Colonic mucosa (tissue), 4 donors: ENCODE measurements around the gene TRAF3IP3. TPM values are rescaled to one million over a fixed set of nuclear protein-coding genes. Genes with fewer than 3 reads are reported as not detected.

Source experiments
- DNase-seq: peaks from one replicate; pipeline ENCODE4 v3.0.0-alpha.2; 2020
- H3K27ac ChIP-seq: fragments of 200-600 bp; one replicate; pipeline ENCODE4 v1.8.0; 2021
- H3K27me3 ChIP-seq: fragments of 200-600 bp; one replicate; pipeline ENCODE4 v1.8.0; 2021
- H3K36me3 ChIP-seq: fragments of 200-600 bp; one replicate; pipeline ENCODE4 v1.8.0; 2021
- H3K4me1 ChIP-seq: fragments of 200-600 bp; one replicate; pipeline ENCODE4 v1.8.0; 2021; ENCODE audit warnings: mild to moderate bottlenecking
- H3K4me3 ChIP-seq: fragments of 200-600 bp; one replicate; pipeline ENCODE4 v1.8.0; 2021
- H3K9ac ChIP-seq, 2 donors: one replicate each; pipeline ENCODE4 v1.7.0; 2013; ENCODE audit warnings: control low read depth in 2 of 2, low read depth in 2 of 2, low read length in 2 of 2
- H3K9me3 ChIP-seq: fragments of 200-600 bp; one replicate; pipeline ENCODE4 v1.8.0; 2021
- intact Hi-C: fragments of 100-400 bp; cut with DNase I; formaldehyde crosslinking; loops from one replicate; pipeline ENCODE4 v1.14.1; 2022
- total RNA-seq, 2 donors: library from RNA; stranded (reverse); fragmentation: NEBNext Ultra II Directional in 1 of 2; extraction: Animal tissue kit (Norgen Biotek cat#: 25700) in 1 of 2; gene quantifications; one replicate each; pipeline ENCODE4 v1.2.1, GENCODE V29; 2021
- TF ChIP-seq, protein P1 (sequence below): fragments of 200-600 bp; IDR thresholded peaks from one replicate; pipeline ENCODE4 v1.8.0; 2022; ENCODE audit warnings: antibody characterized with exemption, mild to moderate bottlenecking
- donor health status: healthy.
- donor health status: DM: no; HTN: no; CAD: no.
- donor health status: DM: no; HTN: no; CAD: no.

Gene TRAF3IP3
- total RNA-seq, 2 donors from 2014 or later: 2.0 to 3.2 TPM

DNA sequence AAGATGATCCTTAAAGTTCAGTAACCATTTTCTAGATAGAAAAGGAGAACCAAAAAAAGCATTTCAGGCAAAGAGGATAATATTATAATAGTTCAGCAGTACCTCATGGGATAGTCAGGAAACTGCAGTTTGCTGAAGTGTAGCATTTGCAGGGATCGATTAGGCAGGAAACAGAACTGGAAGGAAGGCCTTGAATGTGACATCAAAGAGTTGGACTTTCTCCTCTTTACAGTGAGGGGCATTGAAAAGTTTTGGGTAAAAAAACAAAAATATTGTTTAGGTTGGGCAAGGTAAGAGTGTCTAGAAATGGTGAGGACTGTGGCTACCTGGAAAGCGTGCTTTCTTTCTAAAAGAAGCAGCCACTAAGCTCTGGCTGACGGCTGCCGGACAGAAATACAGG, 58.0 kb downstream of the TRAF3IP3 start:
- H3K27ac ChIP-seq: no peak overlapping the region
- no peaks in the 10 kb centered on the region for H3K9me3 ChIP-seq
- no peaks in the 10 kb centered on the region for H3K27me3 ChIP-seq
- H3K36me3 ChIP-seq: no peaks in the 10 kb centered on the region
- no peak overlapping the region for H3K9ac ChIP-seq
- intact Hi-C loops: no loop called here
- no peaks in the 10 kb centered on the region for H3K4me1 ChIP-seq
- TF ChIP-seq, protein P1, sequence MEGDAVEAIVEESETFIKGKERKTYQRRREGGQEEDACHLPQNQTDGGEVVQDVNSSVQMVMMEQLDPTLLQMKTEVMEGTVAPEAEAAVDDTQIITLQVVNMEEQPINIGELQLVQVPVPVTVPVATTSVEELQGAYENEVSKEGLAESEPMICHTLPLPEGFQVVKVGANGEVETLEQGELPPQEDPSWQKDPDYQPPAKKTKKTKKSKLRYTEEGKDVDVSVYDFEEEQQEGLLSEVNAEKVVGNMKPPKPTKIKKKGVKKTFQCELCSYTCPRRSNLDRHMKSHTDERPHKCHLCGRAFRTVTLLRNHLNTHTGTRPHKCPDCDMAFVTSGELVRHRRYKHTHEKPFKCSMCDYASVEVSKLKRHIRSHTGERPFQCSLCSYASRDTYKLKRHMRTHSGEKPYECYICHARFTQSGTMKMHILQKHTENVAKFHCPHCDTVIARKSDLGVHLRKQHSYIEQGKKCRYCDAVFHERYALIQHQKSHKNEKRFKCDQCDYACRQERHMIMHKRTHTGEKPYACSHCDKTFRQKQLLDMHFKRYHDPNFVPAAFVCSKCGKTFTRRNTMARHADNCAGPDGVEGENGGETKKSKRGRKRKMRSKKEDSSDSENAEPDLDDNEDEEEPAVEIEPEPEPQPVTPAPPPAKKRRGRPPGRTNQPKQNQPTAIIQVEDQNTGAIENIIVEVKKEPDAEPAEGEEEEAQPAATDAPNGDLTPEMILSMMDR: no peak
- DNase-seq: no peak
- no peak overlapping the region for H3K4me3 ChIP-seq

DNA sequence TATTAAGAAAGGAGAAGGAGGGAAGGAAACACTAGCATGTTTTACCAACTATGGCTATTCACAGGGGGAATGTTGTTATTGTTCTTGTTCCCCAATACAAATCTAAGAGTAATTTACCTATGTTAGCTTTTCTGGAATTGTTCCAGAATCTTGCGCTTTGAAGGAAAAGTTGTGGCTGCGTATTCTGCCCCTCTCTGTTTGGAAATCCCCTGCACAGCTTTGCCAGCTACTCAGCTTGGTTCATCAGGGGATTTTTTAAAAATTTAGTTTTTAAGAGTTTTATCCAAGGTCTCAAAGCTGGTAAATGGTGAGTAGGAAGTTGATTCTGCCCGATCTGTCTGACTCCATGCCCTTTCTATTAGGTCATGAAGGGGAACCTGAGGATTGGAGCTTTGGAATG, 59.6 kb downstream of the TRAF3IP3 start:
- H3K9ac ChIP-seq: no peak overlapping the region
- H3K4me3 ChIP-seq: no peak overlapping the region
- DNase-seq: no peak
- intact Hi-C loops: no loop called here
- H3K36me3 ChIP-seq: no peaks in the 10 kb centered on the region
- no peaks in the 10 kb centered on the region for H3K9me3 ChIP-seq
- H3K27ac ChIP-seq: no peak overlapping the region
- H3K4me1 ChIP-seq: no peaks in the 10 kb centered on the region
- H3K27me3 ChIP-seq: no peaks in the 10 kb centered on the region
- TF ChIP-seq, protein P1: no peak

DNA sequence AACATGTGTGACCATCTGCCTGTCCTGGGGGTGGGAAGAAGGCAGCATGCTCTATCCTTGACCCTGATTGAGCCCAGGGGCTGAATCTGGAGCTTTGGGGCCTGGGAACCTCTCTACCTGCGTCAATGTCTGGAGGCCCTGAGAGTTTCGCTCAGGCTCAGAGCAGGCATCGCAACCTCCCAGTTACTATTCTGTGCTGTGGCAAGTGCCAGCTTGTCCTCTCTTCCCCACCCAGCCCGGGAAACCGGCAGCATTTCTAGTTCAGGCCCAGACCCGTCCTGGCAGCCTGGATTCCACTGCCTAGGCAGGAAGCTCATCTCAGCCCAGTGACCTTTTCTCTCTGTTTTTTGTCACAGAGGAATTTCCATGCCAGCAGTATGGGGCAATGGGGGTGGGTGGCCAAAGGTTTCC, 60.1 kb downstream of the TRAF3IP3 start:
- intact Hi-C loops: no loop called here
- TF ChIP-seq, protein P1: no peak
- Histone ChIP-seq H3K36me3 (no peaks in the 10 kb centered on the region), H3K9me3 (no peaks in the 10 kb centered on the region), H3K4me1 (no peaks in the 10 kb centered on the region), H3K9ac (no peak overlapping the region), H3K27me3 (no peaks in the 10 kb centered on the region), H3K27ac (no peak overlapping the region), H3K4me3 (no peak overlapping the region)
- no peak for DNase-seq

DNA sequence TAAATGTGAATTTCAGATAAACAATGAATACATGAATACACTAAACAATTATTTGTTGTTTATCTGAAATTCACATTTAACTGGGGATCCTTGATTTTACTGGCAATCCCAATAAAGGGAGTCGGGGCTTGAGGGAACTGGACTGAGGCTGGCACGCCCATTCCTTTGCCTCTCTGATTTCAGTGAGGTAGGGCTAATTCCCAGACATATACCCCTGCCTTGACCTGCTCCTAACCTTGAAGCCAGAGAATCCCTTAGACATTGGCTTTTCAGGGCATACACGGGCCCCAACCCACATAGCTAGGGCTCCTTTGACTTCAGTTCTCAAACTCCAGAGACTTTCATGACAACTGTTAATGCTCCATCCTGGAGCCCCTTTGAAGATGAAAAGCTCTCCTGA, 61.1 kb downstream of the TRAF3IP3 start:
- H3K4me3 ChIP-seq: no peak overlapping the region
- no peak overlapping the region for H3K27ac ChIP-seq
- TF ChIP-seq, protein P1: no peak
- no peaks in the 10 kb centered on the region for H3K9me3 ChIP-seq
- intact Hi-C loops: no loop called here
- no peaks in the 10 kb centered on the region for H3K36me3 ChIP-seq
- H3K4me1 ChIP-seq: no peaks in the 10 kb centered on the region
- H3K27me3 ChIP-seq: no peaks in the 10 kb centered on the region
- no peak for DNase-seq
- no peak overlapping the region for H3K9ac ChIP-seq

DNA sequence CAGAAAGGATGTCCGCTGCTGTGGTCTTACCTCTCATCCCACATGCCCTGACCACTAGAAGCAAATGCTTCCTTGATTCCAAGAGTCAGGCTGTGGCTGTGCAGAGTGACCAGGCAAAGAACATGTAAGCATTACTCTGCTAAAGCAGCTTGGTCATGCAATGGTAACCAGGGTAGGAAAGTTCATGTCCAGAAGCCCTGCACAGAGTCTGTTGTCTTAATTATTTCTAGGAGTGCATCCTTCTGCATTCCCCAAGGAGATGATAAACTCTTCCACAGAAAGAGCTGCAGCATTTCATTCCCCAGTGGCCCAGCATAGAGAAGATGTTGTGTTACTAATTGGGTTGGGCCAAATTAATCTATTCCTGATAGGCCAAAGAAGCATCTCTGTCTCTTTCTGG, 61.8 kb downstream of the TRAF3IP3 start:
- intact Hi-C loops: no loop called here
- H3K9ac ChIP-seq: no peak overlapping the region
- no peak overlapping the region for H3K4me3 ChIP-seq
- H3K9me3 ChIP-seq: no peaks in the 10 kb centered on the region
- DNase-seq: no peak
- no peaks in the 10 kb centered on the region for H3K4me1 ChIP-seq
- no peaks in the 10 kb centered on the region for H3K27me3 ChIP-seq
- TF ChIP-seq, protein P1: no peak
- no peak overlapping the region for H3K27ac ChIP-seq
- no peaks in the 10 kb centered on the region for H3K36me3 ChIP-seq

DNA sequence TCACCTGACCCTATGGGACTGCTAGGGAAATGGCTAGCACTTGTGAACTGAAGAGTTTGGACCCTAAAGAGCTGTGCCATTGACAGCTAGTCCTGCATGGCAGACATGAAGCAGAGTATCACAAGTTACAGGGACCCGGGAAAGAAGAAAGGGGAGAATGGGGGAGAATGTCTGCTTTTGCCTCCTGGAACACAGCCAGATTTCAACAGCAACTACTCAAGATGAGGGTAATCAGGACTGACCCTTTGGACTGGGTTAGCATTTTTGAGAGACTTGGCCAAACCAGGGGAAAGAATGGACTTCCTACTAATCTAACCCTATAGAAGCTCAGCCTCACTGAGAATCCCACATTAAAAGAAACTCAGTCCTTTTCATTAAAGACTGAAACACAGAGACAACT, 63.2 kb downstream of the TRAF3IP3 start:
- Histone ChIP-seq H3K27ac (no peak overlapping the region), H3K9me3 (no peaks in the 10 kb centered on the region), H3K9ac (no peak overlapping the region), H3K4me1 (no peaks in the 10 kb centered on the region), H3K27me3 (no peaks in the 10 kb centered on the region), H3K36me3 (no peaks in the 10 kb centered on the region), H3K4me3 (no peak overlapping the region)
- DNase-seq: no peak
- TF ChIP-seq, protein P1: no peak
- intact Hi-C loops: no loop called here
